ENCODE data around the gene TOX3.

Gene TOX3

DNA sequence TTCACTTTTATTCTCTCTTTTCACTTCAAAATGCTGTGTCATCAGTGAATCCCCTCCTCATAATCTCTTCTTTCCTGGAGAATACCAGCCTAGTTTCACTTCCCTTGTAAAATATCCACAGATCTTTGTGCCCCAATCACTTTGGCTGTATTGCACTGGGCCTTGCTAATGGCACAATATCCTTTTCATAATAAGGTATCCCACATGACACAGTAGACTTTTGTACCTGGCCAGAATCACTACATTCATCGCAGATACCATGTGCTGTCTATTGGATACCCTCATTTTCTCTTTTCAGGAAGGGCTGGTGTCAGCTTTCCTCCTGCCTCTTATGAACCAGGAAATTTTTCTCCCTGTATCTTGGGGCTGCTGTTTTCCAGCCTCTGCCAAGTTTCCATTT lies 25.7 kb upstream of the TOX3 start:
- H3K4me3 ChIP-seq = no peak overlapping the region
- H3K27ac ChIP-seq = no peak overlapping the region
- TF ChIP-seq, protein P1, sequence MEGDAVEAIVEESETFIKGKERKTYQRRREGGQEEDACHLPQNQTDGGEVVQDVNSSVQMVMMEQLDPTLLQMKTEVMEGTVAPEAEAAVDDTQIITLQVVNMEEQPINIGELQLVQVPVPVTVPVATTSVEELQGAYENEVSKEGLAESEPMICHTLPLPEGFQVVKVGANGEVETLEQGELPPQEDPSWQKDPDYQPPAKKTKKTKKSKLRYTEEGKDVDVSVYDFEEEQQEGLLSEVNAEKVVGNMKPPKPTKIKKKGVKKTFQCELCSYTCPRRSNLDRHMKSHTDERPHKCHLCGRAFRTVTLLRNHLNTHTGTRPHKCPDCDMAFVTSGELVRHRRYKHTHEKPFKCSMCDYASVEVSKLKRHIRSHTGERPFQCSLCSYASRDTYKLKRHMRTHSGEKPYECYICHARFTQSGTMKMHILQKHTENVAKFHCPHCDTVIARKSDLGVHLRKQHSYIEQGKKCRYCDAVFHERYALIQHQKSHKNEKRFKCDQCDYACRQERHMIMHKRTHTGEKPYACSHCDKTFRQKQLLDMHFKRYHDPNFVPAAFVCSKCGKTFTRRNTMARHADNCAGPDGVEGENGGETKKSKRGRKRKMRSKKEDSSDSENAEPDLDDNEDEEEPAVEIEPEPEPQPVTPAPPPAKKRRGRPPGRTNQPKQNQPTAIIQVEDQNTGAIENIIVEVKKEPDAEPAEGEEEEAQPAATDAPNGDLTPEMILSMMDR (IDR thresholded peaks at IDR 0.05) = no peak
- DNase-seq (ENCODE audit: low spot score) = no peak

DNA sequence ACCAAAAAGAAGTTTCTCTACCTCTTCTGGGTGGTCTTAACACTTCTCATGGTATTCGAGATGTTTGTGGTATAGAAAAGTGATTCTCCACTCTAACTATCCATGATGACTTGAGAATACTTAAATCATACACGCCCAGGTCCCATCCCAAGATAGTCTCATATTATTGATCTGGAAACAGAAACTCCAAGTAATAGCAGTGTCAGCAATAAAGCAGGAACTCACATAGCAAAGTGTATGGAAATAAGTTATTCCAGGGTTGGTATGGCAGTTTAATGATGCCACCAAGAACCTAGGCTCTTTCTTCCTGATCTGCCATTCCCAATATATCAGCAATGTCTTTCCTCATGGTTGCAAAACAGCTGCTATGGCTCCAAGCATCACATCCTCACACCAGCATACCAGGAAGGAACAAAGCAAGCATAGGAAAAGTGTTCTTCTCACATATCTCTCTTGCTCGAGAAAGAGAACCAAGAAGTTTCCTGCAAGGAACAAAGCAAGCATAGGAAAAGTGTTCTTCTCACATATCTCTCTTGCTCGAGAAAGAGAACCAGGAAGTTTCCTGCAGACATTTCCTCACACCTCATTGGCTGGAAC lies 23.6 kb upstream of the TOX3 start:
- Histone ChIP-seq H3K27ac (no peak overlapping the region), H3K4me3 (no peak overlapping the region)
- DNase-seq (ENCODE audit: low spot score) = no peak
- TF ChIP-seq, protein P1 (IDR thresholded peaks at IDR 0.05) = no peak

DNA sequence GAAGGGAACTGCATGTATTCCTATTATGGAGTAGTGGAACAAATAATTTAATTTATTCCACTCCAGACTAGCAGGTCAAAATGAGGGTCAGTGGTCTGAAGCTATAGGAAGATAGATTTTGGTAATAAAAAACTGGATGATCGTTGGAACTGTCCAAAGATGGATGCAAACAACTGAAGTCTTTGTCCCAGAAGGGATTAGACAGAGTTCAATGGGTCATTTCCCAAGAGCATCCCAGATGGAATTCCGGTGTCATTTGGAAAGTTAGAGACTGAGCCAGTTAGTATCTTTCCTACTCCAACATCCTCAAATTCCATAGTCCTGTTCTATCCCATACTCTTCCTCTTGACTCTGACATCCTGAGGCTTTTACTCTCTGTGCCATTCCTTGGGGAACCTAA lies 22.8 kb upstream of the TOX3 start:
- no peak for DNase-seq (ENCODE audit: low spot score)
- no peak overlapping the region for H3K27ac ChIP-seq
- TF ChIP-seq, protein P1 (IDR thresholded peaks at IDR 0.05) = no peak
- H3K4me3 ChIP-seq = no peak overlapping the region

DNA sequence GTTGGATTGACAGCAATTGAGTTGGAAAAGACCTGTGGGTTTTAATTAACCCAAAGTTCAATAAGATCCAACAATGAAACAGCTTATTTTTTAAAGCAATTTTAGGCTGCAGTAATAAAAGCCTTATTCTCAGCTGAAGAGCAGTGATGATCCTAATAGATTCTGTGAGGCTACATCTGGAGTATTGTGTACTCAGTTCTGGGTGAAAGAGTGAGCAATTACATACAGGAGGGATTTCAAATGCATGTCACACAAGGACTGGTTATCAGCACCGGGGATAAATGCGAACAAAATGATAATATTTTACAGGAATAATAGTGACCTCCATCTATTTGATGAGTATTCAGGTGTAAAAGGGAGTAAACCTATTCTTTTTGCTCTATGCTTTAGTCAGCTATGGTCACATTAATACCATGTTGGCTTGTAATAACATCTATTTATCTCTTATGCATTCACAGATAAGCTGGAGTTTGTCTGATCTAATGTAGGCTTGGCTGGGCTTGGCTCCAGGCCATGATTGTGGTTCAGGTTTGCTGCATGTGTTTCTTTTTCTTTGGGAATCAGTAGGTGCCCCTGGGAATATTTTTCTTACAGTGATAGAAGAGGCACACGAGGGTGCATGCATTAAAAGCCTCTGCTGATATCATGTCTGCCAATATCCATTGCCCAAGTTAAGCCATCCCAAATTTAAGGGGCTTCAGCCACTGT lies 22.2 kb upstream of the TOX3 start:
- TF ChIP-seq, protein P1 (IDR thresholded peaks at IDR 0.05) = no peak
- no peak overlapping the region for H3K4me3 ChIP-seq
- no peak overlapping the region for H3K27ac ChIP-seq
- DNase-seq (ENCODE audit: low spot score) = no peak

DNA sequence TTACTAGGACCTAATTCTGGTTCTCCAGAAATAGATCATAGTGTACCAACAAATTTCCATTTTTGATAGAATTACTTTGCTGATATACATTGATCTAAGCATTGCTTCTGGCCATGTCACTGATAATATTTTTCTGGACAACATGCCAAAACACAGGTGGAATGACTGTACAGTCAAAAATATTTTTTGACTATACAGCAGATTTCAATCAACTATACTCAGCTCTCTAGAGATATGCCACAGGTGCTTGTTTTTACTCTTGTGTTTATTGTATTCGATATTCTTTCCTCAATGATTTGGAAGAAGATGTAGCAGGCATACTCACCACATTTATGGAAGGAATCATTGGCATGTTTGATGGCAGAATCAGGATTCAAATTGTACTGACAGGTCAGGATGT lies 21.6 kb upstream of the TOX3 start:
- TF ChIP-seq, protein P1 (IDR thresholded peaks at IDR 0.05) = no peak
- Histone ChIP-seq H3K27ac (no peak overlapping the region), H3K4me3 (no peak overlapping the region)
- no peak for DNase-seq (ENCODE audit: low spot score)

DNA sequence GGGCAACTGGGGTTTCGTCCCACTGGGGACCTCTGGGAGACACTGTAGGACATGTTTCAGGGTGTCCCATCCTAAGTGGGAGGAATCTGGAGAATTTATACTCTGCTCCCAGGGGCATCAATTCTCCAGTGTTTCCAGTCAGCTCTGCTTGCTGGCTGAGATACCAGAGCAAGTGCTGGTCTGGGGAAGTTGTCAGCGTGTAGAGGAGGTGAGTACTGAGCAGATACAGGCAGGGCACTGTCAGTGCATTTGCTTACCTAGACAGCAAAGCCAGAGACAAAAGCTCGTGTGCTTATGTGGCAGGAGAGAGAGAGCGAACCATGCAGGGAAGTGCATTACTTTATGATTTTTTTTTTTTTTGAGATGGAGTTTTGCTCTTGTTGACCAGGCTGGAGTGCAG lies 20.2 kb upstream of the TOX3 start:
- DNase-seq (ENCODE audit: low spot score) = no peak
- TF ChIP-seq, protein P1 (IDR thresholded peaks at IDR 0.05) = no peak
- H3K27ac ChIP-seq = no peak overlapping the region
- H3K4me3 ChIP-seq = no peak overlapping the region

Measured in coronary artery (tissue), 2 donors.